K562 (cell line): ENCODE results near the gene ZNF214. TPM values are rescaled to one million over a fixed set of nuclear protein-coding genes. Genes with fewer than 3 reads are reported as not detected.
"Not testable (repeated sequence)": the region's sequence is repeated elsewhere in the genome, so short reads cannot be mapped to it uniquely, and the experiment has no call there.

ENCODE experiments used
- ATAC-seq: fragments of 200-7000 bp; cut with Tn5 transposase; 3 replicates; pipeline ENCODE4 v1.9.1; 2020; ENCODE audit warnings: moderate library complexity
- BruUV-seq: library from RNA; stranded (reverse); fragments of 400-500 nt; replicated peaks from 2 replicates; lab custom pipeline; 2021; lab: Mats Ljungman, UMichigan
- CTCF ChIA-PET: fragments of 300-600 bp; formaldehyde crosslinking; extraction: SDS; loops from one replicate; lab custom pipeline; 2021; ENCODE audit warnings: low intra/inter-chr PET ratio; lab: Yijun Ruan, JAX
- POLR2A ChIA-PET: fragments of 300-600, 350-650 bp; sonication (Branson Sonifier 250); formaldehyde crosslinking; extraction: SDS; loops from one replicate; lab custom pipeline; 2021; ENCODE audit warnings: antibody characterized with exemption, inconsistent platforms; lab: Yijun Ruan, JAX
- DNase-seq, 4 experiments: peaks; one replicate each; pipeline versions ENCODE4 v3.0.0 to v3.0.0-alpha.2; 2011 to 2018; ENCODE audit warnings: low spot score in 3 of 4, mixed read lengths in 3 of 4; ENCODE audit errors: extremely low read depth in 1 of 4
- FAIRE-seq: peaks from 2 replicates; lab custom pipeline; 2011; peaks lifted over from hg19 to GRCh38; lab: Jason Lieb, UNC
- H2AFZ ChIP-seq: 2 replicates; pipeline ENCODE4 v1.6.0; 2011; ENCODE audit warnings: low read depth, low read length, control low read depth, inconsistent platforms
- H3K27ac ChIP-seq: fragments of 200-600 bp; 3 replicates; pipeline ENCODE4 v1.8.0; 2011; ENCODE audit warnings: low read depth, mild to moderate bottlenecking, control low read depth, inconsistent platforms, low read length, moderate library complexity, mixed read lengths; ENCODE audit errors: extremely low read depth
- H3K27me3 ChIP-seq, 2 experiments: fragments of 300-600 bp in 1 of 2; 2 replicates in 1 of 2; 3 replicates in 1 of 2; pipeline versions ENCODE4 v1.6.0 to v1.8.0; 2011; ENCODE audit warnings: inconsistent platforms in 2 of 2, low read length in 2 of 2, mild to moderate bottlenecking in 1 of 2, mixed read lengths in 1 of 2, moderate library complexity in 1 of 2; ENCODE audit not compliant: control insufficient read depth in 2 of 2, insufficient read depth in 2 of 2
- H3K36me3 ChIP-seq: fragments of 300-600 bp; 3 replicates; pipeline ENCODE4 v1.8.0; 2011; ENCODE audit warnings: mild to moderate bottlenecking, low read length, inconsistent platforms; ENCODE audit not compliant: control insufficient read depth, insufficient read depth
- H3K4me1 ChIP-seq, 2 experiments: fragments of 200-600 bp in 1 of 2; replicated peaks in 1 of 2; 2 replicates in 1 of 2; 3 replicates in 1 of 2; pipeline versions ENCODE4 v1.5.1 to v1.8.0; 2011; ENCODE audit warnings: inconsistent platforms in 2 of 2, low read length in 2 of 2, mild to moderate bottlenecking in 1 of 2, mixed read lengths in 1 of 2, moderate library complexity in 1 of 2; ENCODE audit not compliant: control insufficient read depth in 2 of 2, insufficient read depth in 2 of 2
- H3K4me2 ChIP-seq: 2 replicates; pipeline ENCODE4 v1.6.1; 2011; ENCODE audit warnings: low read length, control low read depth, inconsistent platforms, mixed read lengths; ENCODE audit not compliant: insufficient read depth
- H3K4me3 ChIP-seq: fragments of 200-600 bp; sonication (generic), shearing (Covaris generic); 2 replicates; pipeline ENCODE4 v1.5.1; 2016; ENCODE audit warnings: control low read depth, inconsistent platforms
- H3K79me2 ChIP-seq: fragments of 200-600 bp; 3 replicates; pipeline ENCODE4 v1.8.0; 2011; ENCODE audit warnings: low read length, inconsistent platforms; ENCODE audit not compliant: control insufficient read depth, insufficient read depth
- H3K9ac ChIP-seq, 2 experiments: 2 replicates each; pipeline versions ENCODE4 v1.6.0 to v1.6.1; 2011; ENCODE audit warnings: low read depth in 2 of 2, low read length in 2 of 2, control low read depth in 1 of 2, inconsistent platforms in 1 of 2, mild to moderate bottlenecking in 1 of 2, mixed read lengths in 1 of 2; ENCODE audit not compliant: insufficient read depth in 1 of 2
- H3K9me1 ChIP-seq: one replicate; pipeline ENCODE4 v1.6.0; 2011; ENCODE audit warnings: inconsistent platforms, mild to moderate bottlenecking, low read length, moderate library complexity; ENCODE audit not compliant: control insufficient read depth, insufficient read depth
- H3K9me3 ChIP-seq: replicated peaks from 2 replicates; pipeline ENCODE4 v1.5.1; 2011; ENCODE audit warnings: low read depth, low read length, inconsistent platforms; ENCODE audit not compliant: control insufficient read depth, insufficient read depth
- H4K20me1 ChIP-seq: replicated peaks from 2 replicates; pipeline ENCODE4 v1.6.1; 2011; ENCODE audit warnings: low read length, inconsistent platforms, mixed read lengths; ENCODE audit not compliant: control insufficient read depth, insufficient read depth
- MCM5 ChIP-seq: fragments of 450-650 bp; IDR thresholded peaks from 2 replicates; pipeline ENCODE4 v1.6.1; 2016; ENCODE audit warnings: low read depth
- MLX ChIP-seq, 2 experiments: fragments of 450-650 bp in 1 of 2; sonication (generic) in 1 of 2; formaldehyde crosslinking; conservative IDR thresholded peaks; 2 replicates each; pipeline versions ENCODE4 v1.4.0 to v1.8.1; 2020 to 2022; ENCODE audit warnings: mild to moderate bottlenecking in 1 of 2, missing genetic modification reagents in 1 of 2
- NRF1 ChIP-seq, 2 experiments: fragments of 450-650 bp; IDR thresholded peaks in 1 of 2; conservative IDR thresholded peaks in 1 of 2; 2 replicates each; pipeline ENCODE4 v1.6.1; 2014; ENCODE audit warnings: mild to moderate bottlenecking in 2 of 2
- PKNOX1 ChIP-seq: fragments of 450-650 bp; IDR thresholded peaks from 2 replicates; pipeline ENCODE4 v1.6.1; 2016
- RBM39 ChIP-seq: fragments of 200-400 bp; formaldehyde crosslinking; optimal IDR thresholded peaks from 2 replicates; pipeline ENCODE3; 2018; ENCODE audit warnings: low read depth, low read length
- TARDBP ChIP-seq: fragments of 450-650 bp; IDR thresholded peaks from 2 replicates; pipeline ENCODE4 v1.6.1; 2016
- TCFL5 ChIP-seq: fragments of 250-450 bp; sonication (Bioruptor Pico); conservative IDR thresholded peaks from 2 replicates; pipeline ENCODE4 v1.6.1; 2021; ENCODE audit warnings: mild to moderate bottlenecking, moderate library complexity, matching md5 sums
- ZBTB11 ChIP-seq, 3 experiments: fragments of 200-800 bp in 1 of 3; fragments of 250-450 bp in 1 of 3; fragments of 450-650 bp in 1 of 3; sonication (Bioruptor Pico) in 1 of 3; sonication (Bioruptor generic) in 1 of 3; formaldehyde crosslinking in 1 of 3; IDR thresholded peaks; 2 replicates each; pipeline versions ENCODE4 v1.6.1 to v1.8.0; 2016 to 2022; ENCODE audit warnings: mild to moderate bottlenecking in 2 of 3, missing genetic modification characterization in 2 of 3, missing compliant biosample characterization in 1 of 3, moderate library complexity in 1 of 3
- WGBS: fragments of 100-300 bp; shearing (Covaris generic); methylation state at CpG from one replicate; pipeline ENCODE4 v1.1.6; 2016; ENCODE audit warnings: low coverage, mixed read lengths; ENCODE audit not compliant: insufficient coverage; ENCODE audit errors: missing lambda C conversion rate; 5-methylcytosine and 5-hydroxymethylcytosine counted together
- in situ Hi-C: fragments of 300-500 bp; cut with MboI; formaldehyde crosslinking; loops from 4 replicates; pipeline ENCODE4 v1.15.0; 2018; ENCODE audit warnings: inconsistent platforms, mixed read lengths
- intact Hi-C: fragments of 100-400 bp; cut with micrococcal nuclease; formaldehyde crosslinking; loops from 2 replicates; pipeline ENCODE4 v1.14.2; 2022
- polyA plus RNA-seq, 8 experiments: library from polyadenylated mRNA; depleted of rRNA in 4 of 8; stranded (reverse) in 5 of 8; unstranded in 3 of 8; fragments of >200 nt; fragmentation: Nextera tagmentation in 2 of 8; fragmentation: Illumina TruSeq in 1 of 8; extraction: Ambion mirVana in 2 of 8; extraction: Trizol in 1 of 8; gene quantifications; 2 replicates each; pipeline versions ENCODE4 v1.2.1 to v1.2.3, GENCODE V29; 2011 to 2014; ENCODE audit warnings: inconsistent platforms in 1 of 8, missing spikeins in 1 of 8
- total RNA-seq, 7 experiments: library from RNA; depleted of rRNA in 6 of 7; stranded (reverse); fragments of >200 nt in 6 of 7; fragmentation: Illumina TruSeq in 2 of 7; extraction: Trizol in 2 of 7; gene quantifications; 2 replicates each; pipeline versions ENCODE4 v1.2.1 to v1.2.3, GENCODE V29; 2011 to 2021; ENCODE audit warnings: low replicate concordance in 1 of 7

Gene ZNF214
- total and polyA plus RNA-seq, 9 of the 15 experiments (the other 6 are each of a cell fraction or from before 2014, with no cell fraction given), result 0.06 to 0.41 (median 0.33) TPM; not detected in 1

GRCh38 chr11:6979365-6979764 is 40.8 kb downstream of the ZNF214 start:
- H3K4me1 ChIP-seq, result no peaks in the 10 kb centered on the region
- no peak for FAIRE-seq
- H3K9ac ChIP-seq, result no peak overlapping the region
- CTCF ChIA-PET, result no interaction called here
- no peaks in the 10 kb centered on the region for H3K9me3 ChIP-seq
- no peaks in the 10 kb centered on the region for H3K27me3 ChIP-seq
- H3K36me3 ChIP-seq, result no peaks in the 10 kb centered on the region
- H4K20me1 ChIP-seq, result no peaks in the 10 kb centered on the region
- no peak for ATAC-seq
- H3K4me3 ChIP-seq, result no peak overlapping the region
- intact Hi-C loops (no loop called here), in situ Hi-C loops (no loop called here)
- H2AFZ ChIP-seq, result no peak overlapping the region
- H3K27ac ChIP-seq, result no peak overlapping the region
- BruUV-seq, result no TSS peak
- TF ChIP-seq TARDBP (no peak), PKNOX1 (no peak), TCFL5 (no peak), NRF1 (conservative IDR thresholded peaks at IDR 0.05 in 1 of 2, IDR thresholded peaks at IDR 0.05 in 1 of 2) (no peak), ZBTB11 (CRISPR knock-in tag; IDR thresholded peaks at IDR 0.05) (no peak), RBM39 (no peak), MLX (CRISPR knock-in tag; conservative IDR thresholded peaks at IDR 0.05) (no peak), MCM5 (no peak)
- H3K4me2 ChIP-seq, result no peak overlapping the region
- WGBS, result 41% methylated on average over 2 of the region's 2 CpGs
- H3K9me1 ChIP-seq, result no peaks in the 10 kb centered on the region
- POLR2A ChIA-PET, result interaction anchor here (1.5 kb wide), 1 partner anchor 18 kb away, joined by 5 read pairs; no protein-coding TSS in a partner anchor
- no peak for DNase-seq
- H3K79me2 ChIP-seq, result no peaks in the 10 kb centered on the region

GRCh38 chr11:6969854-6970253 is 50.3 kb downstream of the ZNF214 start:
- CTCF ChIA-PET, FAIRE-seq: not testable (repeated sequence)
- peak in 1 of 4 experiments; percentile 5 for DNase-seq

More at GRCh38 chr11:6969854-6970253, 50.3 kb downstream of the ZNF214 start:
- H3K9ac ChIP-seq, H2AFZ ChIP-seq, H3K4me1 ChIP-seq, H3K79me2 ChIP-seq, ATAC-seq, H3K4me2 ChIP-seq, H3K36me3 ChIP-seq, in situ Hi-C loops, H3K9me3 ChIP-seq, H4K20me1 ChIP-seq, H3K27me3 ChIP-seq, H3K4me3 ChIP-seq, H3K9me1 ChIP-seq, BruUV-seq, H3K27ac ChIP-seq, intact Hi-C loops: not testable (repeated sequence)
- WGBS, result 48% methylated on average over 4 of the region's 4 CpGs
- POLR2A ChIA-PET, result interaction anchor here (0.7 to 1.1 kb wide), 2 partner anchors 29 to 85 kb away, joined by 3 read pairs; no protein-coding TSS in a partner anchor
